ENCODE measurements around the gene DCXR. TPM values are rescaled to one million over a fixed set of nuclear protein-coding genes. Genes with fewer than 3 reads are reported as not detected.

DCXR gene
- total RNA-seq, 1 donor = 29.3 TPM

DNA sequence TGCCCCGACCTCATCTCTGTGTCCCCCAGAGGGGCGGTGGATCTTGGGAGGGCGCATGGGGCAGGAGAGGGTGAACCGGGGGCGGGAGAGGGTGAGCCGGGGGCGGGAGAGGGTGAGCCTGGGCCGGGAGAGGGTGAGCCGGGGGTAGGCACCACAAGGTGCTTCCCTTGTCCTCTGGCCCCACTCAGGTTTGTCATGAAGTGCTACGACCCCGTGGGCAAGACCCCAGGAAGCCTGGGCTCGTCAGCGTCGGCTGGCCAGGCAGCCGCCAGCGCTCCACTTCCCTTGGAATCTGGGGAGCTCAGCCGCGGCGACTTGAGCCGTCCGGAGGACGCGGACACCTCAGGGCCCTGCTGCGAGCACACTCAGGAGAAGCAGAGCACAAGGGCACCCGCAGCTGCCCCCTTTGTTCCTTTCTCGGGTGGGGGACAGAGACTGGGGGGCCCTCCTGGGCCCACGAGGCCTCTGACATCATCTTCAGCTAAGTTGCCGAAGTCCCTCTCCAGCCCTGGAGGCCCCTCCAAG lies 41.2 kb downstream of the DCXR start:
- no peak overlapping the region for H3K4me3 ChIP-seq (ENCODE audit: low read depth, low read length)
- no peak for DNase-seq (ENCODE audit: low read depth)
- TF ChIP-seq, protein P1, sequence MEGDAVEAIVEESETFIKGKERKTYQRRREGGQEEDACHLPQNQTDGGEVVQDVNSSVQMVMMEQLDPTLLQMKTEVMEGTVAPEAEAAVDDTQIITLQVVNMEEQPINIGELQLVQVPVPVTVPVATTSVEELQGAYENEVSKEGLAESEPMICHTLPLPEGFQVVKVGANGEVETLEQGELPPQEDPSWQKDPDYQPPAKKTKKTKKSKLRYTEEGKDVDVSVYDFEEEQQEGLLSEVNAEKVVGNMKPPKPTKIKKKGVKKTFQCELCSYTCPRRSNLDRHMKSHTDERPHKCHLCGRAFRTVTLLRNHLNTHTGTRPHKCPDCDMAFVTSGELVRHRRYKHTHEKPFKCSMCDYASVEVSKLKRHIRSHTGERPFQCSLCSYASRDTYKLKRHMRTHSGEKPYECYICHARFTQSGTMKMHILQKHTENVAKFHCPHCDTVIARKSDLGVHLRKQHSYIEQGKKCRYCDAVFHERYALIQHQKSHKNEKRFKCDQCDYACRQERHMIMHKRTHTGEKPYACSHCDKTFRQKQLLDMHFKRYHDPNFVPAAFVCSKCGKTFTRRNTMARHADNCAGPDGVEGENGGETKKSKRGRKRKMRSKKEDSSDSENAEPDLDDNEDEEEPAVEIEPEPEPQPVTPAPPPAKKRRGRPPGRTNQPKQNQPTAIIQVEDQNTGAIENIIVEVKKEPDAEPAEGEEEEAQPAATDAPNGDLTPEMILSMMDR (IDR thresholded peaks at IDR 0.05; ENCODE audit: insufficient read depth, low read length) = no peak

DNA sequence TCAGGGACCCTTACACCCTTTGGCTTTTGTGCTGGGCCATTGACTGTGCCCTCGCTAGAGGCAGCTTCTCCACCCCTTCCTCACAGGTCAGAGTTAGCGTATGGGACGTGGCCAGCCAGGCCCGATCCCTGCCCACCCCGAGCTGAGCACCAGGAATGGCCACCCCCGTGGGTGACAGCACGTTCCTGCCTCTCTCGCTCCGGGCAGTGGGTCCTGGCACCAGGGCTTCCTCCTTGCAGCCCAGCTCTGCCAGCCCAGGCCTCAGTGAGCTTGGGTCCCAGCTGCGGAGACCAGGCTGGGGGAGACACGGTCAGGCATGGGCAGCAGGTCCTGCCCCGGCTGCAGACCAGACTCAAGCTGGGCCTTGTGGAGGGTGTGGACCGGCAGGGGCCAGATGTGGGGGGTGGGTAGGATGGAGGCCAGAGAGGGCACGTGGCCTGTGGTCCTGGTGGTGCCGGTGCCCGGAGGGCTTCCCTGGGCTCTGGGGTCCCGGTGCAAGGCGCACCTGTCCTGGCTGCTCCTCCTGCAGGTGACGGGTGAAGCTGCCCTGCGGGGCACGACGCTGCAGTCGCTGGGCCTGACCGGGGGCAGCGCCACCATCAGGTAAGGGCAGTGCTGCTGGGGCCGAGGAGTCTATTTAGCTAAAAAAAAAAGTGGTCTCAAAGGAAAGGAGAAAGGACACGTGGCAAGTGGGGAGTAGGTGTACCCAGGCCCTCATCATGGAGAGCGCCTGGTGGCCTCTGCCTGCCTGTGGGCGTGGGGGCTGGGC lies 41.9 kb downstream of the DCXR start:
- H3K4me3 ChIP-seq (ENCODE audit: low read depth, low read length) = no peak overlapping the region
- DNase-seq (ENCODE audit: low read depth) = no peak
- TF ChIP-seq, protein P1 (IDR thresholded peaks at IDR 0.05; ENCODE audit: insufficient read depth, low read length) = no peak

DNA sequence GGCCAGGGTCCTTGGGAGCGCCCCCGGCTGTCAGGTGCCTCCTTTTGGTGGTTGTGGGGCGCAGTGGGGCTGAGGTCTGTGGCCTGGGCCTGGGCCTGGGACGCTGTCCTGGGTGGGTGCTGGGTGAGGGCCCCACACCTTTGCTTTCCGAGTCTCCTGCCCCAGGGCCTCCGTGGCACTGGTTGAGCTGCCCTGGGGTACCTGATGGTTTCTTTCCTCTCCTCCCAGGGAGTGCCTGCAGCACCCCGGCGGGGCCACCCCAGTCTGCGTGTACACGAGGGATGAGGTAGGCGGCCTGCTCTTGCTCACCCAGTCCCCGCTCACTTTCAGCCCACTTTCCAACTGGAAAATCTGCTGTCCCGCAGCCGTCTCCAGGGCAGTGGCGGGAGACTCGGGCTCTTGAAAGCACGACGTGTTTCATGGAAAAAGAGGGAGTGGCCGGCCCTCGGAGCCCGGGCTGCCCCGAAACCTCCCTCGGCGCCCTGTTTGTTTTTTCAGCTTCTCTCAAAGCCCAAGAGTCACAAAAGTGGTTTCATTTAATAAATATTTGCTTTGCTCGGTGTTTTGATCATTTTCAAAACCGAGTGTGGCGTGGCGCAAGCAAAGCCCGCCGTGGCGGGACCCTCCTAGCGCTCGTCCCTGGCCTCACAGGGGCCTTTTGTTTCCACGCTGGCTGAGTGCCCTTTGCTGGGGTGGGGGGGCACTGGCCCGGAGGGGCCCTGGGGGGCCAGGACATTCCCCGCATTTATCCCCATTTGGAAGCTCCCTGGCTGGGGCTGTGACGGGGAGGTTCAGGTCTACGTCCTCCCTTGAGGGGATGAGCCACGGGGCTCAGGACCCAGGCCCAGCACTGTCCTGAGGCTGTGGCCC lies 42.7 kb downstream of the DCXR start:
- TF ChIP-seq, protein P1 (IDR thresholded peaks at IDR 0.05; ENCODE audit: insufficient read depth, low read length) = no peak
- no peak for DNase-seq (ENCODE audit: low read depth)
- H3K4me3 ChIP-seq (ENCODE audit: low read depth, low read length) = no peak overlapping the region

DNA sequence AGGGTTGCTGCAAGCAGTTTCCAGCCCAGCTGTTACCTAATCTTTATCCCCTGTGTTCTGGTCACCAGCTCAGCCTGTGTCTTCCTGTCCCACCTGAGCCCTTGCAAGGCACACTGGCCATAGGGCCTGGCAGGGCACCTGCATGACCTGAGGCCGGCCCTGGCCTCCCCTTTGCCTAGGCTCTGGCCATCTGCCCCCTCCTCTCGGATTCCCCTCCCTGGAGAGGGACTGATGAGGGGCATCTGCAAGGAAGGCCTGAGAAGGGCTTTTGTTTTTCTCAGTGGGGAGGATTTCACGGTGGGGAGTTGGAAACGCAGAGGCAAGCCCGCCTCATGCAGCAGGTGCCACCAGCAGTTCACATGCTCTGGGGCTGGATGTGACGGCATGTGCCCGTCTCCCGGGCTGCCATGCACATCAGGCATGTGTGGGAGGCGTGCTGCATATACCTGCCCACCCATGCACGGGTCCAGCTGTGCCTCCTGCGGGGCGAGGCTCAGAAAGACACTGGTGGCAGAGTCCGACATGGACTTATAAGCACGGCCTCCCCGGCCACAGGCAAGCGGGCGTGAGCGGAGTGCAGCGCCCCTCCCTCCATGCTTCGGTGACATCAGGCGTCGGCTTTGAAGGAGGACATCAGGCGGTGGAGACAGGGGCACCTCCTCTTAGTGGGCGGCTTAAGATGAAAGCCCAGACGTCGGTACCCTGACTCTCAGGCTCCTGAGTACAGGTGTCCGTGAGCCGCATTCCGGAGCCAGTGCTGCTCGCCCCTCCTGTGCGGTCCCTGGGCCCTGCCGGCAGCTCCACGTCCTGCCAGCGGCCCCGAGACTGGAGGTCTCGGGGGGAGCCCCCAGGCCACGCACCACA lies 43.5 kb downstream of the DCXR start:
- H3K4me3 ChIP-seq (ENCODE audit: low read depth, low read length) = no peak overlapping the region
- TF ChIP-seq, protein P1 (IDR thresholded peaks at IDR 0.05; ENCODE audit: insufficient read depth, low read length) = no peak
- DNase-seq (ENCODE audit: low read depth) = no peak

DNA sequence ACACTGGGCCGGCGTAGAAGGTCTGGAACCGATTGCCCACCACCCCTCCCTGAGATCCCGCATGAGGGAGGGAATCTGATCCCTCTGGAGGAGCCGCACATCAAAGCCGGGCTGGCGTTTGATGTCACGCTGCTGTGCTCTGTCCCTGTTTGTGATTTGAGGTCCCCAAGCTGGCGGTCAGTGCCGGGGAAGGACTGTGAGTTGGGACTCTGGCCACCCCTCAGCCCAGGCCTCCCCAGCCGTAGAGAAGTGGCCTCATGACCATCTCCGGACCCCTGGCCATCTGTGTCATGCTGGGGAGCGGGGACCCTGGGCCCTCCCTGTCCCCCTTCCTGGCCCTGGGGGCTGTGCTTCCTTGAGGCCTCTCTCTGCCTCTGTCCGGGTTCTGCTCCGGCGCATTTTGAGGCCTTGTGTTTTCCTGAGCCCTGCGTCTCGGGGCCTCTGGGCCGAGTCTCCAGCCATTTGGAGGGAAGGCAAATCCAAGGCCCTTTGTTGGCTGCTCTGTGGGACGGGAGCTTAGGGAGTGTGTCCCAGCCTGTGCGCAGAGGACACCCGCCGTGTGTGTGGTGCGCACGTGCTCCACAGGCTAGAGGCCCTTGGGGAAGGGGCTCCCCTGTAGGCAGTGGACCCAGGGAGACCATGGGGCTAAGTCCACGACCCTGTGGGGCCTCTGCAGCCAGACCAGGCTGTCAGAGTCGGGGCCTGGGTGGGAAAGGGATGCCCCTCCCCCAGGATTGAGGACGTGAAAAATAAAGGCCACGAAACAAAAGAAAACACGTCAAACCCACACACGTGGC lies 45.0 kb downstream of the DCXR start:
- DNase-seq (ENCODE audit: low read depth) = no peak
- no peak overlapping the region for H3K4me3 ChIP-seq (ENCODE audit: low read depth, low read length)
- TF ChIP-seq, protein P1 (IDR thresholded peaks at IDR 0.05; ENCODE audit: insufficient read depth, low read length) = no peak
